ENCODE data around the gene CFLAR.

DNA sequence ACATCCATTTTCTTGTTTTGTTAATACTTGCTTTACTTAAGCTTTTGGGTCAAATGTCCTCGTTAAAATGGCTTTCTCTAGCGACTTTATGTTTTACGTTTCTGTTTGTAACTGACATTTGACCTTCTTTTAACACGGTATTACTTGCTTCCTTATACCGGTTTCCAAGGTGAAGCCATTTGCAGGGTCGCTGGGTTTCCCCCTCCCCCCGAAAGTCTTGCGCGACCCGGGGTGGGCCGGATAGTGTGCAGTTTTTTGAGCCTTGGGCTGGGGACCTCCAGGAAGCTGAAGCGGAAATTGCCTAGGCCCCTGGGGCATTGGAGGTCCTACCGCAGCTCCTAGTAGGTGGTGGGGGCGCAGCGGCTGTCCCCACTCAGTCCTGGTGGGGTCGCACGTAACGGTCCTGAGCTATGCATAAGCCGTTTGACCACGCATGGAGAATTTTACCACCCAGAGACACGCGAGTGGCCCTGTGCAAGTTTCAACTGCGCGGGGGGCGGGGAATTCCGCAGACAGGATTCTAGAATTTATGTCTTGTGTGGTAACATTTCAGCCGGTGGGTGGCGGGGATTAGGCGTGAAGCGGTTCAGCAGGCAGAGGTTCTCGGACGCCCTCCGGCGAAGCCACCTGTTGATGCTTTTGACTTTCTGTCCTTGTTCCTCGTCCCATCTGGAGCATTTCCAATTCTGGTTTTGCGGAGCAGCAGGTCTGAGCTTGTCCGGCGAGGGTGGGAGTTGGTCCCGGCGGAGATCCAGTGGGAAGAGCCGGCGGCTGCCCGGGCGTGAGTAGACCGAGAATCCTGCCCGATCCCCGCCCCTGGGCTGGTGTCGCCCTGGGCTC lies 2.4 kb downstream of the CFLAR start:
- TF ChIP-seq, protein P1, sequence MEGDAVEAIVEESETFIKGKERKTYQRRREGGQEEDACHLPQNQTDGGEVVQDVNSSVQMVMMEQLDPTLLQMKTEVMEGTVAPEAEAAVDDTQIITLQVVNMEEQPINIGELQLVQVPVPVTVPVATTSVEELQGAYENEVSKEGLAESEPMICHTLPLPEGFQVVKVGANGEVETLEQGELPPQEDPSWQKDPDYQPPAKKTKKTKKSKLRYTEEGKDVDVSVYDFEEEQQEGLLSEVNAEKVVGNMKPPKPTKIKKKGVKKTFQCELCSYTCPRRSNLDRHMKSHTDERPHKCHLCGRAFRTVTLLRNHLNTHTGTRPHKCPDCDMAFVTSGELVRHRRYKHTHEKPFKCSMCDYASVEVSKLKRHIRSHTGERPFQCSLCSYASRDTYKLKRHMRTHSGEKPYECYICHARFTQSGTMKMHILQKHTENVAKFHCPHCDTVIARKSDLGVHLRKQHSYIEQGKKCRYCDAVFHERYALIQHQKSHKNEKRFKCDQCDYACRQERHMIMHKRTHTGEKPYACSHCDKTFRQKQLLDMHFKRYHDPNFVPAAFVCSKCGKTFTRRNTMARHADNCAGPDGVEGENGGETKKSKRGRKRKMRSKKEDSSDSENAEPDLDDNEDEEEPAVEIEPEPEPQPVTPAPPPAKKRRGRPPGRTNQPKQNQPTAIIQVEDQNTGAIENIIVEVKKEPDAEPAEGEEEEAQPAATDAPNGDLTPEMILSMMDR (IDR thresholded peaks at IDR 0.05) = no peak
- no peak for TF ChIP-seq EZH2phosphoT487 (IDR thresholded peaks at IDR 0.05)
- no peak for TF ChIP-seq EZH2 (IDR thresholded peaks at IDR 0.05)
